ENCODE measurements around the gene MALL.
"Not testable (repeated sequence)": the region's sequence is repeated elsewhere in the genome, so short reads cannot be mapped to it uniquely, and the experiment has no call there.

DNA sequence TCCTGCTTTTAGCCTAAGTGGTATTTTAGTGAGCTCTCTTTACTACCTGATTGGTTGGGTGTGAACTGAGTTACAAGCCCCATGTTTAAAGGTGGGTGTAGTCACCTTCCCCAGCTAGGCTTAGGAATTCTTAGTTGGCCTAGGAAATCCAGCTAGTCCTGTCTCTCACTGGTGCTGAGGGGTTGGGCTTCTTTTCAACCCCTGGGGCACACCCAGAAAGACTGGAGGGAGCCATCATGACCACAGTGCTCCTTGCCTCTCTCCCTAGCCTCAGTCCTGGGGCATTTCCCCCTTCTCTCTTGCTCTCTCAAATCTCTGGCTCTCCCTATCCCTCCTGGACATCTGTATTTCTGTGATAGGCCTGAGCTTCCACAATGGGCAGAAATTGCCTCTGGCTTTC lies 57.6 kb downstream of the MALL start:
- TF ChIP-seq, protein P1, sequence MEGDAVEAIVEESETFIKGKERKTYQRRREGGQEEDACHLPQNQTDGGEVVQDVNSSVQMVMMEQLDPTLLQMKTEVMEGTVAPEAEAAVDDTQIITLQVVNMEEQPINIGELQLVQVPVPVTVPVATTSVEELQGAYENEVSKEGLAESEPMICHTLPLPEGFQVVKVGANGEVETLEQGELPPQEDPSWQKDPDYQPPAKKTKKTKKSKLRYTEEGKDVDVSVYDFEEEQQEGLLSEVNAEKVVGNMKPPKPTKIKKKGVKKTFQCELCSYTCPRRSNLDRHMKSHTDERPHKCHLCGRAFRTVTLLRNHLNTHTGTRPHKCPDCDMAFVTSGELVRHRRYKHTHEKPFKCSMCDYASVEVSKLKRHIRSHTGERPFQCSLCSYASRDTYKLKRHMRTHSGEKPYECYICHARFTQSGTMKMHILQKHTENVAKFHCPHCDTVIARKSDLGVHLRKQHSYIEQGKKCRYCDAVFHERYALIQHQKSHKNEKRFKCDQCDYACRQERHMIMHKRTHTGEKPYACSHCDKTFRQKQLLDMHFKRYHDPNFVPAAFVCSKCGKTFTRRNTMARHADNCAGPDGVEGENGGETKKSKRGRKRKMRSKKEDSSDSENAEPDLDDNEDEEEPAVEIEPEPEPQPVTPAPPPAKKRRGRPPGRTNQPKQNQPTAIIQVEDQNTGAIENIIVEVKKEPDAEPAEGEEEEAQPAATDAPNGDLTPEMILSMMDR (IDR thresholded peaks at IDR 0.05; ENCODE audit: low read depth, low read length) = not testable (repeated sequence)
- TF ChIP-seq EZH2phosphoT487 (IDR thresholded peaks at IDR 0.05; ENCODE audit: low read depth) = not testable (repeated sequence)

Data from OCI-LY3 (cell line).